IMR-90 (cell line): ENCODE results near the gene KCNMA1. TPM values are rescaled to one million over a fixed set of nuclear protein-coding genes. Genes with fewer than 3 reads are reported as not detected.

Experiments used
- ATAC-seq: fragments of 200-7000 bp; cut with Tn5 transposase; 2 replicates; pipeline ENCODE4 v1.9.1; 2020; ENCODE audit warnings: low read depth, mild to moderate bottlenecking, moderate library complexity
- BruUV-seq: library from RNA; stranded (reverse); fragments of 400-500 nt; replicated peaks from 2 replicates; lab custom pipeline; 2021; lab: Mats Ljungman, UMichigan
- CTCF ChIA-PET: fragments of 300-600 bp; formaldehyde crosslinking; extraction: SDS; loops from one replicate; lab custom pipeline; 2021; ENCODE audit warnings: antibody characterized with exemption; lab: Yijun Ruan, JAX
- POLR2A ChIA-PET: fragments of 300-600 bp; sonication (Branson Sonifier 250); formaldehyde crosslinking; loops from one replicate; lab custom pipeline; 2022; ENCODE audit warnings: antibody characterized with exemption; ENCODE audit not compliant: unreplicated experiment; lab: Charles Lee
- DNase-seq: peaks from one replicate; pipeline ENCODE4 v3.0.0; 2013
- H2AFZ ChIP-seq: replicated peaks from 2 replicates; pipeline ENCODE3; 2013; ENCODE audit warnings: low read length, mild to moderate bottlenecking; ENCODE audit not compliant: poor library complexity
- H2AK5ac ChIP-seq: 2 replicates; pipeline ENCODE4 v1.6.1; 2013; ENCODE audit warnings: low read depth, low read length, inconsistent platforms
- H2AK9ac ChIP-seq: replicated peaks from 2 replicates; pipeline ENCODE3; 2013; ENCODE audit warnings: mild to moderate bottlenecking, low read depth, low read length, moderate library complexity; ENCODE audit not compliant: poor library complexity
- H2BK120ac ChIP-seq: 2 replicates; pipeline ENCODE4 v1.6.1; 2013; ENCODE audit warnings: low read depth, low read length, inconsistent platforms
- H2BK15ac ChIP-seq: 3 replicates; pipeline ENCODE4 v1.6.1; 2013; ENCODE audit warnings: low read depth, low read length, inconsistent platforms
- H2BK20ac ChIP-seq: 2 replicates; pipeline ENCODE4 v1.6.1; 2013; ENCODE audit warnings: low read depth, mild to moderate bottlenecking, inconsistent platforms, low read length, moderate library complexity
- H2BK5ac ChIP-seq: 2 replicates; pipeline ENCODE4 v1.6.1; 2013; ENCODE audit warnings: mild to moderate bottlenecking, low read depth, low read length, inconsistent platforms; ENCODE audit not compliant: poor library complexity, severe bottlenecking
- H3K14ac ChIP-seq: replicated peaks from 2 replicates; pipeline ENCODE4 v1.6.1; 2013; ENCODE audit warnings: low read depth, low read length, inconsistent platforms
- H3K18ac ChIP-seq: 2 replicates; pipeline ENCODE4 v1.6.1; 2013; ENCODE audit warnings: low read depth, low read length, control low read depth
- H3K23ac ChIP-seq: 2 replicates; pipeline ENCODE4 v1.6.1; 2013; ENCODE audit warnings: low read depth, low read length, inconsistent platforms
- H3K27ac ChIP-seq: 2 replicates; pipeline ENCODE4 v1.5.1; 2013; ENCODE audit warnings: mild to moderate bottlenecking, control low read depth, low read length; ENCODE audit not compliant: insufficient read depth
- H3K27me3 ChIP-seq: 2 replicates; pipeline ENCODE4 v1.6.1; 2013; ENCODE audit warnings: low read length; ENCODE audit not compliant: control insufficient read depth, insufficient read depth
- H3K36me3 ChIP-seq: 2 replicates; pipeline ENCODE4 v1.6.1; 2013; ENCODE audit warnings: low read length, mixed read lengths; ENCODE audit not compliant: control insufficient read depth, insufficient read depth
- H3K4ac ChIP-seq: 2 replicates; pipeline ENCODE4 v1.6.1; 2013; ENCODE audit warnings: low read depth, low read length, inconsistent platforms
- H3K4me1 ChIP-seq: 2 replicates; pipeline ENCODE4 v1.6.1; 2013; ENCODE audit warnings: low read length, mixed read lengths; ENCODE audit not compliant: control insufficient read depth, insufficient read depth
- H3K4me2 ChIP-seq: 2 replicates; pipeline ENCODE4 v1.6.1; 2013; ENCODE audit warnings: low read depth, mild to moderate bottlenecking, control low read depth, low read length, moderate library complexity
- H3K4me3 ChIP-seq: 2 replicates; pipeline ENCODE4 v1.5.1; 2013; ENCODE audit warnings: low read depth, mild to moderate bottlenecking, control low read depth, low read length, moderate library complexity; ENCODE audit not compliant: insufficient read depth
- H3K56ac ChIP-seq: 2 replicates; pipeline ENCODE4 v1.6.1; 2013; ENCODE audit warnings: low read length, inconsistent platforms; ENCODE audit not compliant: insufficient read depth; ENCODE audit errors: extremely low read depth
- H3K79me1 ChIP-seq, 2 experiments: 2 replicates each; pipeline ENCODE4 v1.6.1; 2013; ENCODE audit warnings: low read length in 2 of 2, inconsistent platforms in 1 of 2, low read depth in 1 of 2
- H3K9ac ChIP-seq: 2 replicates; pipeline ENCODE4 v1.6.1; 2013; ENCODE audit warnings: low read depth, low read length, control low read depth
- H3K9me1 ChIP-seq: 2 replicates; pipeline ENCODE4 v1.6.1; 2013; ENCODE audit warnings: low read length, inconsistent platforms; ENCODE audit not compliant: insufficient read depth
- H3K9me3 ChIP-seq: 2 replicates; pipeline ENCODE4 v1.6.1; 2013; ENCODE audit warnings: low read length; ENCODE audit not compliant: control insufficient read depth, insufficient read depth
- H4K20me1 ChIP-seq: 2 replicates; pipeline ENCODE4 v1.6.1; 2013; ENCODE audit warnings: low read length, inconsistent platforms; ENCODE audit not compliant: insufficient read depth
- H4K5ac ChIP-seq: 2 replicates; pipeline ENCODE4 v1.6.1; 2013; ENCODE audit warnings: mild to moderate bottlenecking, low read depth, low read length, control low read depth
- H4K8ac ChIP-seq, 2 experiments: 2 replicates each; pipeline ENCODE4 v1.6.1; 2013; ENCODE audit warnings: low read depth in 2 of 2, low read length in 2 of 2, control low read depth in 1 of 2, inconsistent platforms in 1 of 2
- H4K91ac ChIP-seq: 2 replicates; pipeline ENCODE4 v1.6.1; 2013; ENCODE audit warnings: low read depth, low read length, inconsistent platforms; ENCODE audit not compliant: insufficient read depth
- CEBPB ChIP-seq: IDR thresholded peaks from 2 replicates; pipeline ENCODE4 v1.6.1; 2012; ENCODE audit warnings: low read depth, low read length, improper control_type of control experiment
- FOS ChIP-seq: fragments of 150-350 bp; IDR thresholded peaks from 2 replicates; pipeline ENCODE4 v1.6.1; 2016; ENCODE audit warnings: low read depth, low read length
- MAFK ChIP-seq: IDR thresholded peaks from 2 replicates; pipeline ENCODE4 v1.6.1; 2012; ENCODE audit warnings: low read depth, low read length, improper control_type of control experiment
- NFE2L2 ChIP-seq: fragments of 150-350 bp; IDR thresholded peaks from 2 replicates; pipeline ENCODE4 v1.6.1; 2016; ENCODE audit warnings: low read depth, mild to moderate bottlenecking, low read length
- WGBS, 2 experiments: methylation state at CpG; one replicate each; pipeline versions ENCODE4 v1.1.5 to v1.1.7; 2013; ENCODE audit warnings: missing lambda C conversion rate in 2 of 2; ENCODE audit not compliant: insufficient read length in 1 of 2; ENCODE audit errors: extremely low coverage in 2 of 2; 5-methylcytosine and 5-hydroxymethylcytosine counted together
- dilution Hi-C: fragments of 300-500 bp; cut with HindIII; formaldehyde crosslinking; loops from one replicate; pipeline ENCODE4 v1.14.3; 2018; ENCODE audit warnings: low sequenced_read_pairs; ENCODE audit not compliant: unreplicated experiment
- in situ Hi-C: fragments of 300-500 bp; cut with MboI; formaldehyde crosslinking; loops from 3 replicates; pipeline ENCODE4 v1.14.3; 2019; ENCODE audit warnings: low sequenced_read_pairs, inconsistent platforms, mixed read lengths
- intact Hi-C: fragments of 100-400 bp; cut with micrococcal nuclease; formaldehyde crosslinking; loops from 2 replicates; pipeline ENCODE4 v1.10.0; 2022
- polyA plus RNA-seq, 3 experiments: library from polyadenylated mRNA; depleted of rRNA; stranded (reverse); fragments of >200 nt; gene quantifications; 2 replicates each; pipeline ENCODE4 v1.2.3, GENCODE V29; 2012; ENCODE audit warnings: low replicate concordance in 1 of 3
- total RNA-seq: library from RNA; depleted of rRNA; stranded (reverse); fragments of >200 nt; gene quantifications from 2 replicates; pipeline ENCODE4 v1.2.3, GENCODE V29; 2012

Gene KCNMA1
- total and polyA plus RNA-seq, 2 of the 4 experiments (the other 2 are of a cell fraction) = 25.6 to 29.6 TPM

DNA sequence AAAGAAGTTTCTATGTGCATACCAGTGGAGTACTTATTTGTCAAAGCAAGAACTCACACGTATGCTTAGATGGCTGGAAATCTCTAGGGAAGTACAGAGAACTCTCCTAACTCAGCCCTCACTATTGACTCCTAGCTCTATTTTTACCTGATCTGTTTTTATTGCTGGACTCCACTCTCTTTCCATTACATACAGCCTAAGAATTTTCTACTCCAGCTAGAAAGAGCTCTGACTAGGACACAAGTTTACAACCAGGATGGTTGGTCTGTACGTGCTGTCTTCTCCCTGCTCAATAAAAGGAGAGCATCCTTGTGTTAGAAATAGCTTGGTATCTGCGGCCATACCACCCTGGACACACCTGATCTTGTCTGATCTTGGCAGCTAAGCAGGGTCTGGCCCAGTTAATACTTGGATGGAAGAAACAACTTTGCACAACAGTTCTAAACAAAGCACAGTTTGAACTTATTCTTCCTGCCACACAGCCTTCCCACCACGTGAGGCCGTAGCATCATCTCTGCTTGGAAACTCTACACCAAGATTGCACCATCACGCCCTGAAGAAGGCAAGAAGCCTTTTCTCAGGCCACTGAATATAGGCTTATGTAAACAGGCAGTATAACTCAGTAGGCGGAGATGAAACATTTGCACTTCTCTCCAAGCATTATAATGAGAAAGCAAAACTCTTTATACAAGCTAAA is 50.7 kb downstream of the KCNMA1 start (continued):
- peak; percentile 51; the same call in 1 of the 2 replicates for TF ChIP-seq NFE2L2
- peak; percentile 100 for TF ChIP-seq CEBPB
- no peak for TF ChIP-seq MAFK

DNA sequence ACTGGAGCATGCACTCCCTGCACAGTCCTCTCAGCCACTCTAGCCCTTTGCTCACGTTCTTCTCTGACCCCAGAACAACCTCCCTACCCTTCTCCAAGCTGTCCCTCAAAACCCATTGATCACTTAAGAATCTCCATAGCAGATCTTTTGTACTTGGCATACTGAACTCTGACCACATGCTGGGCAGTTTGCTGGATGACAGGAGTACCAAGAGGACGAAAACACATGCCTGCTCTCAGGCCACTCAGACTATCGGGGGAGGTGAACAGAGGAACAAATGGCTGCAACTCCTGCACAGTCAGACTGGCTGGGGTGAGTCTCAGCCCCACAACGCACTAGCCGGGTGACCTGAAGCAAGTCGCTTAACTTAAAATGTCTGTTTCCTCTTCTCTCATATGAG is 52.7 kb downstream of the KCNMA1 start:
- no peaks in the 10 kb centered on the region for H4K20me1 ChIP-seq
- peaks cover 14% of the 10 kb centered on the region for H3K4me1 ChIP-seq
- in situ Hi-C loops (no loop called here), dilution Hi-C loops (no loop called here), intact Hi-C loops (loop anchor here (10.0 kb wide), 1 partner anchor 50 kb away; no protein-coding TSS in a partner anchor)
- CTCF ChIA-PET = no interaction called here
- DNase-seq (no peak), ATAC-seq (no peak)
- no peak for TF ChIP-seq FOS
- no peak for TF ChIP-seq MAFK
- peak overlapping the region; percentile 67 for H2AK5ac ChIP-seq
- H3K27me3 ChIP-seq = no peaks in the 10 kb centered on the region
- no peak overlapping the region for H4K5ac ChIP-seq
- peak overlapping the region; percentile 19; the same call in 1 of the 2 replicates for H3K18ac ChIP-seq
- no peak overlapping the region for H3K4me2 ChIP-seq
- H3K27ac ChIP-seq = no peak overlapping the region
- no peak overlapping the region for H3K56ac ChIP-seq
- peaks cover 14% of the 10 kb centered on the region for H3K9me1 ChIP-seq
- H2AFZ ChIP-seq = no peak overlapping the region
- no TSS peak for BruUV-seq
- H2AK9ac ChIP-seq = no peak overlapping the region
- H3K4ac ChIP-seq = peak overlapping the region; percentile 42
- H2BK5ac ChIP-seq = no peak overlapping the region
- no peak overlapping the region for H3K4me3 ChIP-seq
- H3K9ac ChIP-seq = no peak overlapping the region
- no peak overlapping the region for H4K8ac ChIP-seq
- H2BK120ac ChIP-seq = peak overlapping the region; percentile 31; the same call in 1 of the 2 replicates
- no peaks in the 10 kb centered on the region for H3K9me3 ChIP-seq
- H3K23ac ChIP-seq = 0 out of 2 replicates have a peak overlapping the region, but pooled peaks have one; percentile 9
- POLR2A ChIA-PET = no interaction called here
- WGBS, 2 experiments = 73% methylated on average over 3 of the region's 6 CpGs; no CpG with 5 or more reads in 1 of the 2 experiments
- H3K79me1 ChIP-seq = peaks cover 10 to 19% of the 10 kb centered on the region in 2 experiments; a peak in 3 of 4 replicates
- H3K36me3 ChIP-seq = no peaks in the 10 kb centered on the region
- peak overlapping the region; percentile 25 for H4K91ac ChIP-seq
- peak overlapping the region; percentile 45; the same call in 1 of the 3 replicates for H2BK15ac ChIP-seq
- H2BK20ac ChIP-seq = no peak overlapping the region
- H3K14ac ChIP-seq = peak overlapping the region; percentile 41; the same call in 1 of the 2 replicates
